Fibroblast of pulmonary artery (primary cell): ENCODE data around the gene CTAGE15.
"Not testable (repeated sequence)": the region's sequence is repeated elsewhere in the genome, so short reads cannot be mapped to it uniquely, and the experiment has no call there.

ENCODE experiments used
- DNase-seq: peaks from one replicate; pipeline ENCODE4 v3.0.0-alpha.2; 2010; ENCODE audit warnings: low read depth
- H3K4me3 ChIP-seq: replicated peaks from 2 replicates; pipeline ENCODE4 v1.5.1; 2011; ENCODE audit warnings: low read depth, mild to moderate bottlenecking, control low read depth, low read length, moderate library complexity

Gene CTAGE15, protein sequence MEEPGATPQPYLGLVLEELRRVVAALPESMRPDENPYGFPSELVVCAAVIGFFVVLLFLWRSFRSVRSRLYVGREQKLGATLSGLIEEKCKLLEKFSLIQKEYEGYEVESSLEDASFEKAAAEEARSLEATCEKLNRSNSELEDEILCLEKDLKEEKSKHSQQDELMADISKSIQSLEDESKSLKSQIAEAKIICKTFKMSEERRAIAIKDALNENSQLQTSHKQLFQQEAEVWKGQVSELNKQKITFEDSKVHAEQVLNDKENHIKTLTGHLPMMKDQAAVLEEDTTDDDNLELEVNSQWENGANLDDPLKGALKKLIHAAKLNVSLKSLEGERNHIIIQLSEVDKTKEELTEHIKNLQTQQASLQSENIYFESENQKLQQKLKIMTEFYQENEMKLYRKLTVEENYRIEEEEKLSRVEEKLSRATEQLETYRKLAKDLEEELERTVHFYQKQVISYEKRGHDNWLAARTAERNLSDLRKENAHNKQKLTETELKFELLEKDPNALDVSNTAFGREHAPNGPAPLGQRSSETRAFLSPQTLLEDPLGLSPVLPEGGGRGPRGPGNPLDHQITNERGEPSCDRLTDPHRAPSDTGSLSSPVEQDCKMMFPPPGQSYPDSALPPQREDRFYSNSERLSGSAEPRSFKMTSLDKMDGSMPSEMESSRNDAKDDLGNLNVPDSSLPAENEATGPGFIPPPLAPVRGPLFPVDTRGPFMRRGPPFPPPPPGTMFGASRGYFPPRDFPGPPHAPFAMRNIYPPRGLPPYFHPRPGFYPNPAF

DNA sequence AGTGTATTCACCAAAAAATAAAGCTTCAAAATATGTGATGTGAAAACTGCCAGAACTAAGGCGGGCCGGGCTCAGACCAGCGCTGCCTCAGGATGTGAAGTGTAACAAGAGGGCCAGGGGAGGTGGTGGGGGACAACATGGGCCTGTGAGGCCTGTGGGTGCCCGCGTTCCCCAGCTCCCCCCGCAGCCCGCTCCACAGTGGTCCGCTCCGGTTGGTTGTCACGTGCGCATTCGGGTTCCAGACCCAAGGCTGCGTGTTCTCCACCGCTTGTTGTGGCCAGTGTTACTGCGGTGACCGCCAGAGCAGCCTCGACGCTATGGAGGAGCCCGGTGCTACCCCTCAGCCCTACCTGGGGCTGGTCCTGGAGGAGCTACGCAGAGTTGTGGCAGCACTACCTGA is at the start of gene CTAGE15:
TSS of gene CTAGE15 (plus strand) at position 301 of the 400 bp plus-strand sequence. CDS start at position 318, 17 bp downstream.
- DNase-seq, H3K4me3 ChIP-seq: not testable (repeated sequence)

DNA sequence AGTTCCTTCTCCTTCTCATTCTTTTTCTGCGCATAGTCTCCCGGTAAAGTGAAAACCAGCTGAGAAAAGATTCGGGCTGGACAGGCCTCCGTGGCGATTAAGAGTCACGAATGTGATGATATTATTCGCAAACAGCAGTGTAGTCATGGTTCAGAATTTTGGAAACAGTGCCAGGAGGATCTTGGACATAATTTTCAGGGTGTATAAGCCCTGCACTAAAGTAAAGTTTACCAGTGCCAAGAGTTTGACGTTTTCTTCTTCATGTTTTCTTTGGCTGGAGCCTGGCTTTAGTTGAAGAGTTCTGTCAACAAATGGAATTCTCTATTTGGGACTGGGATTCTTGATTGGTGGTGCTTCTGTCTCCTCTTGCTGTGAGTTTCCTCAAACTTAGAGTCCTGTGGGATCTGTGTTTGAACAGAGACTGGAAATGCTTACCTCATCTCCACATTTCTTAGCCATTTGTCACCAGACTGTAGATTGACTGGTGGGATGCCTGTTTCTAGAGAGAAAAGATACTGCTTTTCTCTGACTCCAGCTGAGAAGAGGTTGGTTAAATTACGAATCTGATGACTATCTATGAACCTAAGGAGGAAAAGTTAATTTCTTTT is 49.2 kb upstream of the CTAGE15 start:
- H3K4me3 ChIP-seq, DNase-seq: not testable (repeated sequence)

DNA sequence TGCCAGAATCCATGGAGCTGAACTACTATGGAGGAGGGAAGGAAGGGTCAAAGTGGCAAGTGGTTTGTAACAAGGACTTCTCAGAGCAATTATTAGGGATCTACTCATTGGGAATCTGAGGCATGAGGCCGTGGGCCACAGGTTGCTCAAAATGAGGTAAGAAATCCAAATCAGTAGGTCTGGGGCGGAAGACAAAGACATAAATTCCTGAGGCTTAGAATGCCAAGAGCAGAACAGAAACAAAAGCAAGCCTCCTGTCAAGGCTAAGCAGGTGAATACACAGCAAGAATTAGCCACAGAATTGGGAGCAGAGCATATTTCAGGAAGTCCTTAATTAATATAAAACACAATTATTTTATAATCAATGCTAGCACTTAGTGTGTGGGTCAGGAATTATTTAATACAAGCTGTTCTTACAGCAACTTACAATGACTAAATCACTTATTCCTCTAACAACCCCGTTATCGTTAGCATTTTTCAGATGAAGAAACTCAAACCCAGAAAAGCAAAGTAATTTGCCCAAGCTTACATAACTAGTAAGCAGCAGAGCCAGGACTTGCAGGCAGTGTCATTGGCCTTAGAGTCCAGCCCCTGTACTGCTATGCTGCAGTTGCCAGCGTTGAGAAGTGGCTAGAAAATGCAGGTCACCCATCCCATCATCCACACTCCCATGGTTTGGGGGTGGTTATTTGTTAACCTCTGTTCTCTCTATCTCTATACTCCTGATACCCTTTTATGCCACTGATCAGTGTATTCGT is 40.3 kb upstream of the CTAGE15 start:
- not testable (repeated sequence) for DNase-seq, H3K4me3 ChIP-seq

DNA sequence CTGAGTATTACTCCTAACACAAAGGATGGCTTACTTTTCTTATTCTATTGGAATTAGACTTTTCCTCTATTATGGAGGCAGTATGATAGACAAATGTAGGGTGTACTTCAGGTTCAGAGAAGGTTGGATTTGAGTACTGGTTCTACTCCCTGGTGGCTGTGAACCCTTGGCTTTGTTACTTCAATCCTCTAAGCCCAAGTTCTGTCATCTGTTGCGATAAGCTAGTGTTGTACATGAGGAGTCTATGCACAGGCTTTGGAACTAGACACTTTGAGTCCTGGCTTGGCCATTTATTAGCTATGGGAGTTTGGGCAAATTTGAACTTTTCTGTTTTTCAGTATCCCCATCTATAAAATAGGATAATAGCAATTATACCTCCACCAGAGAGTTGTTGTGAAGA is 39.7 kb upstream of the CTAGE15 start:
- not testable (repeated sequence) for H3K4me3 ChIP-seq, DNase-seq

DNA sequence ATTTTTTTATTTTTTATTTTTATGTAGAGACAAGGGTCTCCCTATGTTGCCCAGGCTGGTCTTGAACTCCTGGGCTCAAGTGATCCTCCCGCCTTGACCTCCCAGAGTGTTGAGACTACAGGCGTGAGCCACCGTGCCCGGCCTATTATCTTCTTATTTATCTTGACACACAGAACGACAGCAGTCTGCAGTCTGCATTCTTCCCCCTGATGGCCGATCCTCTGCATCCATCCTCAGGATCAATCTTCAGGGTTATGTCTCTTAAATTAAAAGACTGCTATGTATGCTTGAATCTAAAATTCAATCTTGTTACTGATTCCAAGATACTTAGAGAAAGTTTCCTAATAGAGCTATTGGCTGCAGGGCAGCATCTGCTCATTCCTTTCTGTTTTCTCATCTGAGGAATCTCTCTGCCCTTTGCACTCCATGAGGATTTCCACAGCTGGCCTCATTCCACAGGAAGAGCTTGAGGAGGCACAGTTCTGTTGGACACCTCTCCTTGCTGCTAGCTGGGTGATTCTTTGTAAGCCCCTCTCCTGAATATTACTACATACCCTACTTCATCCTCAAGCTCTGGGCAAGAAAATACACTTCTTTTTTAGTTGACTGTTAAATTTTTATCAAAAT is 38.3 kb upstream of the CTAGE15 start:
- H3K4me3 ChIP-seq, DNase-seq: not testable (repeated sequence)

DNA sequence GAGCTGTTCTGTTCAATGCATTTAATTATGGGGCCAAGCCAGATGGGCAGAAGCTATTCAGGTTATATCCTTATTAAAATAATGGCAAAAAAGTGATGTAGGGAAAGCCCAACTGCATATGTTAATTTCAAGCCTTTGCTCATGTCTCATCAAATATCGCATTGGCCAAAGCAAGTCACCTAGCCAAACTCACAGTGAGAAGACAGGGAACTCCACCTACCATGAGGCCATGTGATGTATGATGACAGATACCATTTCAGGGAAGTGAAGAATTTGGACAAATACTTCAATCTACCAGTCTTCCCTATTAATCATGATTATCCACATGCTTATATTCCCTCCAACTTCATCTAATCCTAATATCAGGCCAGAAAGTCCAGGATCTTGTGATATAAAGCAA is 35.2 kb upstream of the CTAGE15 start:
- DNase-seq, H3K4me3 ChIP-seq: not testable (repeated sequence)

DNA sequence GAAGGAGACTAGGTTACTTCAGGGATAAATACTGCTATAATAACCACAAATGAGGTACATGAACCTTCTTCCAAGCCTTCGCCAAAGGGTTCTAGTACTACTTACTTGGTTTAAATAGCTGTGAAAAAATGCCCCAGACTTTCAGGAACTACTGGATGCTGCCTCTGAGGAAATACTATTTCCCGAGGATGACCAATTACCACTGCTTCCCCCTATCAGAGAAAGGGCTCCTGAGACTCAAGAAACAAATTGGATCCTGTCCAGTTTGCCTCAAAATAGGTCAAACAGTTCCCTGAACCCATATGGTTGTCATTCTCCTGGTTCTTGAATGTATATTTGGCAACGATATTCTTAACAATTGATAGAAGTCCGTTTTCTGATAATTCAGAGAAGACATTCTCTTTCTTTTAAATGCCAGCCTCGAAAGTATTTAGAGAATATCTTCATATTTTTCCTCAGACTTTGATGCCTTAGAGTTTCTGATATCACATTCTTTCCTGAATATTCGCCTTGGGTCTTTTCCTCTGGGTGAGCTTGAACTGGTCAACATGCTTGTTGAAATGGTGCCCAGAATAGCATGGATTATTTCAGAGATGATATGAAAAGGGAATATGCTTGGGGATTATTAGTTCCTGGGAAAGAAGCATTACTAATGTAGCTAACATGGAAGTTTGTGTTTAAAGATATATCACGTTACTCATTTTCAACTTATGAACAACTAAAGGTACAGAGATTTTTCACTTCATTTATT is 28.1 kb upstream of the CTAGE15 start:
- DNase-seq, H3K4me3 ChIP-seq: not testable (repeated sequence)

DNA sequence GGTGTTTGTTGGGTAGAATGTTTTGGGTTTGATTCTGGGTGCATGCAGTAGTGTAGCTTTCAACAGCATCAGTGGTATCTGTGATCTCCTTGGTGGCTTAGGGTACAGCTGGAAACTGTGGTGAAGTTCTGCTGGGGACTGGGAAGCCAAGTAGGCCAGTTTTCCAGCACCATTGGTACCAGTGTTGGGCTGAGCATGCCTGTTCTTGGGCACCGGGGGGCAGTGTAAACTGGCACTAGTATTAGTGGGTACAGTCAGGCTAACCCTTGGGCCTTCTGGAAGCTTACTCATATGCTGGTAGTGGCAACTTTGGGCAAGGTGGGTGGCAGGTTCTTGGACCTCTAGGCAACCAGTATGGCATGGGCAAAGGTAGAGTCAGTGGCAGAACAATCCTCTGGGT is 15.6 kb upstream of the CTAGE15 start:
- not testable (repeated sequence) for DNase-seq, H3K4me3 ChIP-seq

DNA sequence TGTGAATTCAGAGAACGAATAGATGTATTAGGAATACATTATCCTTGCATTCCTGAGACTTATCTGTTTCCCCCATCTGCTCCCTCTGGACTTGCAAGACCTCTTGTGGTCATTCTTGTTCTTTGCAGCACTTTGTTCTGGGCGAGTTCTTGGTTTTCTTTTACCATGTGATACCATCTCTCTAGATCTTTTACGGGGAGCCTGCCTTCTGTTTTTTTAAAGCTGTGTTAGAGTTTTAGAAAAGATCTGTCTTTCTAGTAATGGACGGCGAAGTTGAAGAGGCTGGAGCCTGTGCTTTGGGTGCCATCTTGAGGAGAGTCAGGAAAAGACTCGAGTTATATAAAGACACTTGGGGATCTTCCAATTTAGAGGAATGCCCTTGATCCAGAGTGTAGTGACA is 8.3 kb upstream of the CTAGE15 start:
- not testable (repeated sequence) for DNase-seq, H3K4me3 ChIP-seq

DNA sequence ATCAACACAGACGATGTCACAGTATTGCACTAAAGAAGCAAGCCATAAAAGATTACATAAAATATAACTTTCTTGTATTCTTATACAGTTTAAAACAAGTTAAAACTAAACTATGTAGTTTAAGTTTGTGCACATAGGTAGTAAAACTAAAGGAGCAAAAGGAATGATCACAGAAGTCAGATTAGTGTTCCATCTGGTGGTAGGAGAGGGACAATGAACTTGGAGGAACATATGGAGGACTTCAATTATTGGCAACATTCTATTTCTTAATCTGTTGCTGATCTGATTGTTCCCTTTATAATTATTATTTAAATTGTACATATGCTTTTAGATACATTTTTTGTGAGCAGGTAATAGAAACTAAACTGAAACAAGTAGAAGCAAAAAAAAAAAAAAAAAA is 5.6 kb upstream of the CTAGE15 start:
- H3K4me3 ChIP-seq, DNase-seq: not testable (repeated sequence)

DNA sequence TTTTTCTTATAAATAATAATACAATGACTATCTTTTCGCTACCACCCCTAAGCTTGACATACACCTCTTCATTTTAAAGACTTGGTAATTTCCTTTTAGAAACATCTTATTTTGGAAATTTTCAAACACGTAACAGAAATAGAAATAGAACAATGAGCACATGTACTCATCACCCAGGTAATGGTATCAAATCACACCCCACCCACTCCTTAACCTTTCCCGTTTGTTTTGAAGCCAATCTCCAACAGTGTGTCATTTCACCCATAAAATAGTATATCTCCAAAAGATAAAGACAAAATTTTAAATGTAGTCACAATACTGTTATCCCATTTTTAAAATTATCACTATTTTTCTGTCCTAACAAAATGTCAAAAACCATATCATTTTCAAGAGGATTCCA is 16.6 kb downstream of the CTAGE15 start:
- not testable (repeated sequence) for DNase-seq, H3K4me3 ChIP-seq

DNA sequence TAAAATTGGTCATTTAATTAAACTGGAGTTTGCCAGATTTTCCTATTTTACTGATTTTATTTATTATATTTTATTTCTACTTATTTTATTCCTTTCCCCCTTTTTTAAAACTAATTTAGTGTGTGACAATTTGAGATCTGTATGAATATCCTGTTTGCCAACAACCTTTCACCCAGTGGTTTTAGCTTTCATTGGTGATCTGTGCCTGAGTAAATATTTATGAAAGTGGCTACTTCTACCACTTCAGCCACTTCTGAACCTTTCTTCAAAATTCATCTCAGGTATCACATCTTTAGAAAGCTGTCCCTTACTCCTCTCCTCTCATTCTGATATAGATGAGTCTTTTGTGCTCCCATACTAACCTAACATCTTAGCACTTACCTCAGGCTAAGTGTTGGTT is 18.3 kb downstream of the CTAGE15 start:
- not testable (repeated sequence) for H3K4me3 ChIP-seq

DNA sequence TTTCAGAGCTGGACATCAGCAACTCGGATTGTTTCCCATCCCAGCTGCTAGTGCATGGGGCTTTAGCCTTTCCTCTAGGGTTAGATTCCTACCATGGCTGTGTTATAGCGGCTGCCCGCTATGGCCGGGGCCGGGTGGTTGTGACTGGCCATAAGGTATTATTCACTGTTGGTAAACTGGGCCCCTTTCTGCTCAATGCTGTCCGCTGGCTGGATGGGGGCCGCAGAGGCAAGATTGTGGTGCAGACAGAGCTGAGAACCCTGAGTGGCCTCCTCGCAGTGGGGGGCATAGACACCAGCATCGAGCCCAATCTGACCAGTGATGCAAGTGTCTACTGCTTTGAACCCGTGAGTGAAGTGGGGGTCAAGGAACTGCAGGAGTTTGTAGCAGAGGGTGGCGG is 26.5 kb downstream of the CTAGE15 start:
- not testable (repeated sequence) for H3K4me3 ChIP-seq, DNase-seq

More for the DNA sequence above, 18.3 kb downstream of the CTAGE15 start:
- not testable (repeated sequence) for DNase-seq

DNA sequence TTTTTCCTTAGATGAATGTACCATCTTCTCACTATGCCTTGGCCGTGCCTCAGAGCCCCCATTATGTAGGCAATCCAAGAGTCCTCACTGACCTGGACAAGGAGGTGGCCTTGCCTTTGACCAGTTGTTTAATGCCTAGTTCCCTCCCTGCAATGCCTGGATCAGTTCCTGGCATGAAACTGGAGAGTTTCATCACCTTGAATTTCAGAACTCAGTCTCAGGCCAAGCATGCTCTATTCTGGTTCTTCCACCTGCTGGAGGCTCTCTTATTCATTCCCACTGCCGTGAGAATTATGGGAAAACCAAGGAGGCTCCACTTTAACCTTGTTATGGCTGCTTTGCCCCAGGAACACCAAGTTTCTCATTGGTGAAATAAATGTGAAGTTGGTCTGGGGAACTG is 31.9 kb downstream of the CTAGE15 start:
- H3K4me3 ChIP-seq, DNase-seq: not testable (repeated sequence)

DNA sequence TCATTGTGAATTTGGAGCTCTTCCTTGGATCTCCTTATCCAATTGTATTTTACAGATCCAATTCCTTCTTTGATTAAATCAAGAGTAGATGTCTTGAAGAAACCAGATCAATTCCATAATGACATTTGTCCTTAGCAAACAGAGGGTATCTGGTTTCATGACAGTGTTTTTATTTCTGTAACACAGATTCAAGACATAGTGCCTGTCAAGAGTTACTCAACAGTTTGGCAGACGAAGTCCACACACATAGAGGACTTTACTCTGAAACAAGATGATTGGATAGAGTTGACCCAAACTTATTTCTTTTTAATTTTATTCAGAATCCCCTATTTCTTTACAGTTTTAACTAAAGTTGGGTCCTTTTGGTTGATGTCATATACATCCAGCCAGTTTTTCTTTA is 34.5 kb downstream of the CTAGE15 start:
- DNase-seq, H3K4me3 ChIP-seq: not testable (repeated sequence)

DNA sequence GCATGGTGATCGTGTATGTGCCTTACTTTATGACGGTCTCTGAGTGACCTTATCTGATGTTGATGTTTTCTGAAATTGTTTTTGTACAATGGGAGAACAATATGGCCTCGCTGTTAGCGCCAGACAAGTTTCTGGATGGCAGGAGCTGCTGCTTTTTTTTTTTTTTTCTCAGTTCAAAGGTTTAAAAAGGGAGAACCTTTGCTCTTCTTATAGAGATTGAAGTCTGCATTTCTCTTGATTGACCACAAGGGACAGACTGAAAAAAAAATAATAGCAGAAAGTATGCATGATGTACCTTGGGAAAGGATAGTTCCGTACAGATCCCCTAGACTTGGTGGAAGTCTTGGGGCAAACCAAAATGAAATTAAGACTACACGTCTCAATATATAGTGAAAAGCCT is 43.9 kb downstream of the CTAGE15 start:
- DNase-seq, H3K4me3 ChIP-seq: not testable (repeated sequence)

DNA sequence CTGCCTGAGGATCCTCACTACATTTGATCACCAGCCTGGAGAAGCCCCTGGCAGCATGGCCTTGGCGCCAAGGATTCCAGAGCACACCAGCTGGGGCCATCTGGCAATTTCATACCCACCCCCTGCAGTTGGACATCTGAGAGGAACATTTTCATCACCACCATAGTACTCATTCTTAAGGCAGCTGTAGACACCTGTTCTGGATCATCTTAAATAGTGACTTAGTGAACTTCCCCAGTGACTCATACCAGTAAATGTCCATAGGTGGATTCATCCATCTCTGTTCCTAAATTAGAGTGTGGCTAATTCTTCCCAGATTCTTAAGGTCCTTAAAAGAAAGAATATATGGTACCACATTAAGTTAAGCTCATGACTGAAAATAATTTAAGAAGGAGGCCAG is 45.6 kb downstream of the CTAGE15 start:
- DNase-seq, H3K4me3 ChIP-seq: not testable (repeated sequence)
